IMR-90 (cell line): ENCODE results near the gene WBP2NL. TPM values are rescaled to one million over a fixed set of nuclear protein-coding genes. Genes with fewer than 3 reads are reported as not detected.

Experiments used
- ATAC-seq: fragments of 200-7000 bp; cut with Tn5 transposase; 2 replicates; pipeline ENCODE4 v1.9.1; 2020; ENCODE audit warnings: low read depth, mild to moderate bottlenecking, moderate library complexity
- BruUV-seq: library from RNA; stranded (reverse); fragments of 400-500 nt; replicated peaks from 2 replicates; lab custom pipeline; 2021; lab: Mats Ljungman, UMichigan
- CTCF ChIA-PET: fragments of 300-600 bp; formaldehyde crosslinking; extraction: SDS; loops from one replicate; lab custom pipeline; 2021; ENCODE audit warnings: antibody characterized with exemption; lab: Yijun Ruan, JAX
- POLR2A ChIA-PET: fragments of 300-600 bp; sonication (Branson Sonifier 250); formaldehyde crosslinking; loops from one replicate; lab custom pipeline; 2022; ENCODE audit warnings: antibody characterized with exemption; ENCODE audit not compliant: unreplicated experiment; lab: Charles Lee
- DNase-seq: peaks from one replicate; pipeline ENCODE4 v3.0.0; 2013
- H2AFZ ChIP-seq: replicated peaks from 2 replicates; pipeline ENCODE3; 2013; ENCODE audit warnings: low read length, mild to moderate bottlenecking; ENCODE audit not compliant: poor library complexity
- H2AK5ac ChIP-seq: 2 replicates; pipeline ENCODE4 v1.6.1; 2013; ENCODE audit warnings: low read depth, low read length, inconsistent platforms
- H2AK9ac ChIP-seq: replicated peaks from 2 replicates; pipeline ENCODE3; 2013; ENCODE audit warnings: mild to moderate bottlenecking, low read depth, low read length, moderate library complexity; ENCODE audit not compliant: poor library complexity
- H2BK120ac ChIP-seq: 2 replicates; pipeline ENCODE4 v1.6.1; 2013; ENCODE audit warnings: low read depth, low read length, inconsistent platforms
- H2BK15ac ChIP-seq: 3 replicates; pipeline ENCODE4 v1.6.1; 2013; ENCODE audit warnings: low read depth, low read length, inconsistent platforms
- H2BK20ac ChIP-seq: 2 replicates; pipeline ENCODE4 v1.6.1; 2013; ENCODE audit warnings: low read depth, mild to moderate bottlenecking, inconsistent platforms, low read length, moderate library complexity
- H2BK5ac ChIP-seq: 2 replicates; pipeline ENCODE4 v1.6.1; 2013; ENCODE audit warnings: mild to moderate bottlenecking, low read depth, low read length, inconsistent platforms; ENCODE audit not compliant: poor library complexity, severe bottlenecking
- H3K14ac ChIP-seq: replicated peaks from 2 replicates; pipeline ENCODE4 v1.6.1; 2013; ENCODE audit warnings: low read depth, low read length, inconsistent platforms
- H3K18ac ChIP-seq: 2 replicates; pipeline ENCODE4 v1.6.1; 2013; ENCODE audit warnings: low read depth, low read length, control low read depth
- H3K23ac ChIP-seq: 2 replicates; pipeline ENCODE4 v1.6.1; 2013; ENCODE audit warnings: low read depth, low read length, inconsistent platforms
- H3K27ac ChIP-seq: 2 replicates; pipeline ENCODE4 v1.5.1; 2013; ENCODE audit warnings: mild to moderate bottlenecking, control low read depth, low read length; ENCODE audit not compliant: insufficient read depth
- H3K27me3 ChIP-seq: 2 replicates; pipeline ENCODE4 v1.6.1; 2013; ENCODE audit warnings: low read length; ENCODE audit not compliant: control insufficient read depth, insufficient read depth
- H3K36me3 ChIP-seq: 2 replicates; pipeline ENCODE4 v1.6.1; 2013; ENCODE audit warnings: low read length, mixed read lengths; ENCODE audit not compliant: control insufficient read depth, insufficient read depth
- H3K4ac ChIP-seq: 2 replicates; pipeline ENCODE4 v1.6.1; 2013; ENCODE audit warnings: low read depth, low read length, inconsistent platforms
- H3K4me1 ChIP-seq: 2 replicates; pipeline ENCODE4 v1.6.1; 2013; ENCODE audit warnings: low read length, mixed read lengths; ENCODE audit not compliant: control insufficient read depth, insufficient read depth
- H3K4me2 ChIP-seq: 2 replicates; pipeline ENCODE4 v1.6.1; 2013; ENCODE audit warnings: low read depth, mild to moderate bottlenecking, control low read depth, low read length, moderate library complexity
- H3K4me3 ChIP-seq: 2 replicates; pipeline ENCODE4 v1.5.1; 2013; ENCODE audit warnings: low read depth, mild to moderate bottlenecking, control low read depth, low read length, moderate library complexity; ENCODE audit not compliant: insufficient read depth
- H3K56ac ChIP-seq: 2 replicates; pipeline ENCODE4 v1.6.1; 2013; ENCODE audit warnings: low read length, inconsistent platforms; ENCODE audit not compliant: insufficient read depth; ENCODE audit errors: extremely low read depth
- H3K79me1 ChIP-seq, 2 experiments: 2 replicates each; pipeline ENCODE4 v1.6.1; 2013; ENCODE audit warnings: low read length in 2 of 2, inconsistent platforms in 1 of 2, low read depth in 1 of 2
- H3K9ac ChIP-seq: 2 replicates; pipeline ENCODE4 v1.6.1; 2013; ENCODE audit warnings: low read depth, low read length, control low read depth
- H3K9me1 ChIP-seq: 2 replicates; pipeline ENCODE4 v1.6.1; 2013; ENCODE audit warnings: low read length, inconsistent platforms; ENCODE audit not compliant: insufficient read depth
- H3K9me3 ChIP-seq: 2 replicates; pipeline ENCODE4 v1.6.1; 2013; ENCODE audit warnings: low read length; ENCODE audit not compliant: control insufficient read depth, insufficient read depth
- H4K20me1 ChIP-seq: 2 replicates; pipeline ENCODE4 v1.6.1; 2013; ENCODE audit warnings: low read length, inconsistent platforms; ENCODE audit not compliant: insufficient read depth
- H4K5ac ChIP-seq: 2 replicates; pipeline ENCODE4 v1.6.1; 2013; ENCODE audit warnings: mild to moderate bottlenecking, low read depth, low read length, control low read depth
- H4K8ac ChIP-seq, 2 experiments: 2 replicates each; pipeline ENCODE4 v1.6.1; 2013; ENCODE audit warnings: low read depth in 2 of 2, low read length in 2 of 2, control low read depth in 1 of 2, inconsistent platforms in 1 of 2
- H4K91ac ChIP-seq: 2 replicates; pipeline ENCODE4 v1.6.1; 2013; ENCODE audit warnings: low read depth, low read length, inconsistent platforms; ENCODE audit not compliant: insufficient read depth
- BHLHE40 ChIP-seq: fragments of 150-350 bp; IDR thresholded peaks from 2 replicates; pipeline ENCODE4 v1.6.1; 2016; ENCODE audit warnings: mild to moderate bottlenecking, low read depth, low read length
- CEBPB ChIP-seq: IDR thresholded peaks from 2 replicates; pipeline ENCODE4 v1.6.1; 2012; ENCODE audit warnings: low read depth, low read length, improper control_type of control experiment
- CHD1 ChIP-seq: IDR thresholded peaks from 2 replicates; pipeline ENCODE4 v1.6.1; 2012; ENCODE audit warnings: low read depth, low read length, improper control_type of control experiment
- ELK1 ChIP-seq: fragments of 150-350 bp; IDR thresholded peaks from 2 replicates; pipeline ENCODE4 v1.6.1; 2016; ENCODE audit warnings: low read depth, mild to moderate bottlenecking, low read length, moderate library complexity, borderline replicate concordance
- FOS ChIP-seq: fragments of 150-350 bp; IDR thresholded peaks from 2 replicates; pipeline ENCODE4 v1.6.1; 2016; ENCODE audit warnings: low read depth, low read length
- MAZ ChIP-seq: IDR thresholded peaks from 2 replicates; pipeline ENCODE4 v1.6.1; 2012; ENCODE audit warnings: low read depth, mild to moderate bottlenecking, low read length, improper control_type of control experiment, moderate library complexity, borderline replicate concordance
- MXI1 ChIP-seq: IDR thresholded peaks from 2 replicates; pipeline ENCODE4 v1.6.1; 2012; ENCODE audit warnings: low read depth, mild to moderate bottlenecking, low read length, moderate library complexity, borderline replicate concordance
- NFE2L2 ChIP-seq: fragments of 150-350 bp; IDR thresholded peaks from 2 replicates; pipeline ENCODE4 v1.6.1; 2016; ENCODE audit warnings: low read depth, mild to moderate bottlenecking, low read length
- POLR2A ChIP-seq: IDR thresholded peaks from 2 replicates; pipeline ENCODE4 v1.6.1; 2012; ENCODE audit warnings: mild to moderate bottlenecking, low read depth, low read length
- RCOR1 ChIP-seq: IDR thresholded peaks from 2 replicates; pipeline ENCODE4 v1.6.1; 2012; ENCODE audit warnings: mild to moderate bottlenecking, low read length, improper control_type of control experiment; ENCODE audit not compliant: insufficient replicate concordance
- RFX5 ChIP-seq: IDR thresholded peaks from 2 replicates; pipeline ENCODE4 v1.8.0; 2012; ENCODE audit warnings: low read depth, mild to moderate bottlenecking, low read length, moderate library complexity
- SMC3 ChIP-seq: fragments of 150-350 bp; IDR thresholded peaks from 2 replicates; pipeline ENCODE4 v1.6.1; 2016; ENCODE audit warnings: low read depth, mild to moderate bottlenecking, antibody characterized with exemption, low read length, moderate library complexity
- USF2 ChIP-seq: fragments of 150-350 bp; IDR thresholded peaks from 2 replicates; pipeline ENCODE4 v1.6.1; 2017; ENCODE audit warnings: mild to moderate bottlenecking, antibody characterized with exemption, low read length, low read depth
- WGBS, 2 experiments: methylation state at CpG; one replicate each; pipeline versions ENCODE4 v1.1.5 to v1.1.7; 2013; ENCODE audit warnings: missing lambda C conversion rate in 2 of 2; ENCODE audit not compliant: insufficient read length in 1 of 2; ENCODE audit errors: extremely low coverage in 2 of 2; 5-methylcytosine and 5-hydroxymethylcytosine counted together
- dilution Hi-C: fragments of 300-500 bp; cut with HindIII; formaldehyde crosslinking; loops from one replicate; pipeline ENCODE4 v1.14.3; 2018; ENCODE audit warnings: low sequenced_read_pairs; ENCODE audit not compliant: unreplicated experiment
- in situ Hi-C: fragments of 300-500 bp; cut with MboI; formaldehyde crosslinking; loops from 3 replicates; pipeline ENCODE4 v1.14.3; 2019; ENCODE audit warnings: low sequenced_read_pairs, inconsistent platforms, mixed read lengths
- intact Hi-C: fragments of 100-400 bp; cut with micrococcal nuclease; formaldehyde crosslinking; loops from 2 replicates; pipeline ENCODE4 v1.10.0; 2022
- polyA plus RNA-seq, 3 experiments: library from polyadenylated mRNA; depleted of rRNA; stranded (reverse); fragments of >200 nt; gene quantifications; 2 replicates each; pipeline ENCODE4 v1.2.3, GENCODE V29; 2012; ENCODE audit warnings: low replicate concordance in 1 of 3
- total RNA-seq: library from RNA; depleted of rRNA; stranded (reverse); fragments of >200 nt; gene quantifications from 2 replicates; pipeline ENCODE4 v1.2.3, GENCODE V29; 2012
- TF ChIP-seq, protein P1 (sequence below): conservative IDR thresholded peaks from 2 replicates; pipeline ENCODE4 v1.5.1; 2012; ENCODE audit warnings: mild to moderate bottlenecking, low read depth, low read length, improper control_type of control experiment

The WBP2NL gene
- total and polyA plus RNA-seq, 2 of the 4 experiments (the other 2 are of a cell fraction), result not detected

GRCh38 chr22:41978732-41979131, 19.9 kb upstream of the WBP2NL start:
- Histone ChIP-seq H3K56ac (no peak overlapping the region), H3K4me2 (no peak overlapping the region), H3K27me3 (peaks cover 57% of the 10 kb centered on the region), H2BK120ac (no peak overlapping the region), H2AFZ (no peak overlapping the region), H3K36me3 (no peaks in the 10 kb centered on the region), H4K91ac (no peak overlapping the region), H3K14ac (no peak overlapping the region), H4K8ac (no peak overlapping the region), H3K4ac (no peak overlapping the region), H4K5ac (no peak overlapping the region), H3K4me1 (no peaks in the 10 kb centered on the region; the same call in 1 of the 2 replicates), H3K18ac (no peak overlapping the region), H2AK5ac (no peak overlapping the region), H3K79me1 (no peaks in the 10 kb centered on the region), H2AK9ac (no peak overlapping the region), H3K9me1 (no peaks in the 10 kb centered on the region), H2BK5ac (no peak overlapping the region), H3K9me3 (no peaks in the 10 kb centered on the region), H2BK15ac (no peak overlapping the region), H4K20me1 (no peaks in the 10 kb centered on the region), H2BK20ac (no peak overlapping the region), H3K4me3 (no peak overlapping the region), H3K9ac (no peak overlapping the region), H3K27ac (no peak overlapping the region), H3K23ac (no peak overlapping the region)
- no CpG with 5 or more reads among the region's 1 CpG for WGBS, 2 experiments
- TF ChIP-seq CEBPB (no peak), CHD1 (no peak), SMC3 (no peak), POLR2A (no peak), FOS (no peak), BHLHE40 (no peak), RCOR1 (no peak), RFX5 (no peak), USF2 (no peak), NFE2L2 (no peak), MAZ (no peak), MXI1 (no peak), ELK1 (no peak)
- TF ChIP-seq, protein P1, sequence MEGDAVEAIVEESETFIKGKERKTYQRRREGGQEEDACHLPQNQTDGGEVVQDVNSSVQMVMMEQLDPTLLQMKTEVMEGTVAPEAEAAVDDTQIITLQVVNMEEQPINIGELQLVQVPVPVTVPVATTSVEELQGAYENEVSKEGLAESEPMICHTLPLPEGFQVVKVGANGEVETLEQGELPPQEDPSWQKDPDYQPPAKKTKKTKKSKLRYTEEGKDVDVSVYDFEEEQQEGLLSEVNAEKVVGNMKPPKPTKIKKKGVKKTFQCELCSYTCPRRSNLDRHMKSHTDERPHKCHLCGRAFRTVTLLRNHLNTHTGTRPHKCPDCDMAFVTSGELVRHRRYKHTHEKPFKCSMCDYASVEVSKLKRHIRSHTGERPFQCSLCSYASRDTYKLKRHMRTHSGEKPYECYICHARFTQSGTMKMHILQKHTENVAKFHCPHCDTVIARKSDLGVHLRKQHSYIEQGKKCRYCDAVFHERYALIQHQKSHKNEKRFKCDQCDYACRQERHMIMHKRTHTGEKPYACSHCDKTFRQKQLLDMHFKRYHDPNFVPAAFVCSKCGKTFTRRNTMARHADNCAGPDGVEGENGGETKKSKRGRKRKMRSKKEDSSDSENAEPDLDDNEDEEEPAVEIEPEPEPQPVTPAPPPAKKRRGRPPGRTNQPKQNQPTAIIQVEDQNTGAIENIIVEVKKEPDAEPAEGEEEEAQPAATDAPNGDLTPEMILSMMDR, result no peak
- in situ Hi-C loops, result no loop called here
- no TSS peak for BruUV-seq
- intact Hi-C loops, result no loop called here
- ATAC-seq, result no peak
- no peak for DNase-seq
- POLR2A ChIA-PET, result no interaction called here
- CTCF ChIA-PET, result no interaction called here
- dilution Hi-C loops, result no loop called here
